K562 (cell line): ENCODE measurements around the gene LRRC15. TPM values are rescaled to one million over a fixed set of nuclear protein-coding genes. Genes with fewer than 3 reads are reported as not detected.

Source experiments
- ARID1B ChIP-seq: fragments of 450-650 bp; IDR thresholded peaks from 2 replicates; pipeline ENCODE4 v1.6.1; 2016; ENCODE audit warnings: antibody characterized with exemption, mild to moderate bottlenecking, inconsistent platforms
- BHLHE40 ChIP-seq: IDR thresholded peaks from 2 replicates; pipeline ENCODE4 v1.6.1; 2011; ENCODE audit warnings: low read length, improper control_type of control experiment
- CEBPG ChIP-seq, 3 experiments: fragments of 200-800 bp in 1 of 3; sonication (Bioruptor generic) in 1 of 3; sonication (generic) in 1 of 3; formaldehyde crosslinking in 1 of 3; IDR thresholded peaks in 2 of 3; conservative IDR thresholded peaks in 1 of 3; 2 replicates each; pipeline versions ENCODE4 v1.6.1 to v1.8.0; 2016 to 2022; ENCODE audit warnings: missing compliant biosample characterization in 2 of 3, missing genetic modification characterization in 2 of 3, mild to moderate bottlenecking in 1 of 3, missing genetic modification reagents in 1 of 3
- EP400 ChIP-seq: fragments of 450-650 bp; IDR thresholded peaks from 2 replicates; pipeline ENCODE4 v1.6.1; 2017; ENCODE audit warnings: antibody characterized with exemption, mild to moderate bottlenecking, moderate library complexity
- JUNB ChIP-seq: fragments of 450-650 bp; formaldehyde crosslinking; conservative IDR thresholded peaks from 2 replicates; pipeline ENCODE4 v1.4.0; 2020; ENCODE audit warnings: mild to moderate bottlenecking
- MYBL2 ChIP-seq, 2 experiments: fragments of 450-650 bp in 1 of 2; sonication (generic) in 1 of 2; formaldehyde crosslinking in 1 of 2; IDR thresholded peaks; 2 replicates each; pipeline versions ENCODE4 v1.6.1 to v1.8.1; 2017 to 2022; ENCODE audit warnings: borderline replicate concordance in 1 of 2, inconsistent platforms in 1 of 2, low read depth in 1 of 2, mild to moderate bottlenecking in 1 of 2, missing genetic modification reagents in 1 of 2, moderate library complexity in 1 of 2
- PYGO2 ChIP-seq: fragments of 450-650 bp; IDR thresholded peaks from 2 replicates; pipeline ENCODE4 v1.6.1; 2016; ENCODE audit warnings: mild to moderate bottlenecking, missing genetic modification characterization, moderate library complexity, missing compliant biosample characterization
- SMARCC2 ChIP-seq: fragments of 450-650 bp; IDR thresholded peaks from 2 replicates; pipeline ENCODE4 v1.6.1; 2017; ENCODE audit warnings: antibody characterized with exemption, moderate library complexity, mild to moderate bottlenecking, low read depth
- TFAP4 ChIP-seq: sonication (generic); formaldehyde crosslinking; IDR thresholded peaks from 2 replicates; pipeline ENCODE4 v1.8.0; 2022; ENCODE audit warnings: missing genetic modification reagents, mild to moderate bottlenecking, moderate library complexity, borderline replicate concordance
- ZNF561 ChIP-seq: fragments of 450-650 bp; formaldehyde crosslinking; conservative IDR thresholded peaks from 2 replicates; pipeline ENCODE4 v1.4.0; 2020; ENCODE audit warnings: mild to moderate bottlenecking, moderate library complexity
- polyA plus RNA-seq, 8 experiments: library from polyadenylated mRNA; depleted of rRNA in 4 of 8; stranded (reverse) in 5 of 8; unstranded in 3 of 8; fragments of >200 nt; fragmentation: Nextera tagmentation in 2 of 8; fragmentation: Illumina TruSeq in 1 of 8; extraction: Ambion mirVana in 2 of 8; extraction: Trizol in 1 of 8; gene quantifications; 2 replicates each; pipeline versions ENCODE4 v1.2.1 to v1.2.3, GENCODE V29; 2011 to 2014; ENCODE audit warnings: inconsistent platforms in 1 of 8, missing spikeins in 1 of 8
- total RNA-seq, 7 experiments: library from RNA; depleted of rRNA in 6 of 7; stranded (reverse); fragments of >200 nt in 6 of 7; fragmentation: Illumina TruSeq in 2 of 7; extraction: Trizol in 2 of 7; gene quantifications; 2 replicates each; pipeline versions ENCODE4 v1.2.1 to v1.2.3, GENCODE V29; 2011 to 2021; ENCODE audit warnings: low replicate concordance in 1 of 7
- TF ChIP-seq, protein P1 (sequence below), 2 experiments: fragments of 450-650 bp; IDR thresholded peaks; 2 replicates each; pipeline ENCODE4 v1.6.1; 2016; ENCODE audit warnings: mild to moderate bottlenecking in 2 of 2, borderline replicate concordance in 1 of 2, low read depth in 1 of 2, moderate library complexity in 1 of 2
- TF ChIP-seq, protein P2 (sequence below): fragments of 150-350 bp; conservative IDR thresholded peaks from 2 replicates; pipeline ENCODE4 v1.6.1; 2014; ENCODE audit warnings: low read length
- TF ChIP-seq, protein P3 (sequence below): fragments of 450-650 bp; IDR thresholded peaks from 2 replicates; pipeline ENCODE4 v1.6.1; 2018; ENCODE audit warnings: mild to moderate bottlenecking, low read depth; ENCODE audit not compliant: partially characterized antibody

The LRRC15 gene
- total and polyA plus RNA-seq, 9 of the 15 experiments (the other 6 are each of a cell fraction or from before 2014, with no cell fraction given) = not detected

DNA sequence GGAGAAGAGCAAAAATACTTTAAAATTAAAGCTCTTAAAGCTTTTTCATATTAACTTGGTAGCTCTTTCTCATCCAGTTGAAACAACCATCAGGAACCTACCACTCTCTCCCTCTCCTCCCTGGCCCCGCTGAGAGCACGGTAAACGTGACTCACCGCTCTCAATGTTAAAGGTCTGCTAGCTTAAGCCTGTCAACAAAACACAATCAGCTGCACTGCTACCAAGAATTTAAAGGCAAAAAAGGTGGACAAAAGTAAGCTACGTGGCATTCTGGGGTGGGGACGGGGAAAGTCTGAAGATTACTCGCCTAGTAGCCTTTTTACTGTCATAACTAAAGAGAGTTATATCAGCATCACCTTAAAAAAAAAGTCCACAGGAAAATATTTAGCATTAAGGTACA, 37.9 kb upstream of the LRRC15 start (continued):
- TF ChIP-seq, protein P1, sequence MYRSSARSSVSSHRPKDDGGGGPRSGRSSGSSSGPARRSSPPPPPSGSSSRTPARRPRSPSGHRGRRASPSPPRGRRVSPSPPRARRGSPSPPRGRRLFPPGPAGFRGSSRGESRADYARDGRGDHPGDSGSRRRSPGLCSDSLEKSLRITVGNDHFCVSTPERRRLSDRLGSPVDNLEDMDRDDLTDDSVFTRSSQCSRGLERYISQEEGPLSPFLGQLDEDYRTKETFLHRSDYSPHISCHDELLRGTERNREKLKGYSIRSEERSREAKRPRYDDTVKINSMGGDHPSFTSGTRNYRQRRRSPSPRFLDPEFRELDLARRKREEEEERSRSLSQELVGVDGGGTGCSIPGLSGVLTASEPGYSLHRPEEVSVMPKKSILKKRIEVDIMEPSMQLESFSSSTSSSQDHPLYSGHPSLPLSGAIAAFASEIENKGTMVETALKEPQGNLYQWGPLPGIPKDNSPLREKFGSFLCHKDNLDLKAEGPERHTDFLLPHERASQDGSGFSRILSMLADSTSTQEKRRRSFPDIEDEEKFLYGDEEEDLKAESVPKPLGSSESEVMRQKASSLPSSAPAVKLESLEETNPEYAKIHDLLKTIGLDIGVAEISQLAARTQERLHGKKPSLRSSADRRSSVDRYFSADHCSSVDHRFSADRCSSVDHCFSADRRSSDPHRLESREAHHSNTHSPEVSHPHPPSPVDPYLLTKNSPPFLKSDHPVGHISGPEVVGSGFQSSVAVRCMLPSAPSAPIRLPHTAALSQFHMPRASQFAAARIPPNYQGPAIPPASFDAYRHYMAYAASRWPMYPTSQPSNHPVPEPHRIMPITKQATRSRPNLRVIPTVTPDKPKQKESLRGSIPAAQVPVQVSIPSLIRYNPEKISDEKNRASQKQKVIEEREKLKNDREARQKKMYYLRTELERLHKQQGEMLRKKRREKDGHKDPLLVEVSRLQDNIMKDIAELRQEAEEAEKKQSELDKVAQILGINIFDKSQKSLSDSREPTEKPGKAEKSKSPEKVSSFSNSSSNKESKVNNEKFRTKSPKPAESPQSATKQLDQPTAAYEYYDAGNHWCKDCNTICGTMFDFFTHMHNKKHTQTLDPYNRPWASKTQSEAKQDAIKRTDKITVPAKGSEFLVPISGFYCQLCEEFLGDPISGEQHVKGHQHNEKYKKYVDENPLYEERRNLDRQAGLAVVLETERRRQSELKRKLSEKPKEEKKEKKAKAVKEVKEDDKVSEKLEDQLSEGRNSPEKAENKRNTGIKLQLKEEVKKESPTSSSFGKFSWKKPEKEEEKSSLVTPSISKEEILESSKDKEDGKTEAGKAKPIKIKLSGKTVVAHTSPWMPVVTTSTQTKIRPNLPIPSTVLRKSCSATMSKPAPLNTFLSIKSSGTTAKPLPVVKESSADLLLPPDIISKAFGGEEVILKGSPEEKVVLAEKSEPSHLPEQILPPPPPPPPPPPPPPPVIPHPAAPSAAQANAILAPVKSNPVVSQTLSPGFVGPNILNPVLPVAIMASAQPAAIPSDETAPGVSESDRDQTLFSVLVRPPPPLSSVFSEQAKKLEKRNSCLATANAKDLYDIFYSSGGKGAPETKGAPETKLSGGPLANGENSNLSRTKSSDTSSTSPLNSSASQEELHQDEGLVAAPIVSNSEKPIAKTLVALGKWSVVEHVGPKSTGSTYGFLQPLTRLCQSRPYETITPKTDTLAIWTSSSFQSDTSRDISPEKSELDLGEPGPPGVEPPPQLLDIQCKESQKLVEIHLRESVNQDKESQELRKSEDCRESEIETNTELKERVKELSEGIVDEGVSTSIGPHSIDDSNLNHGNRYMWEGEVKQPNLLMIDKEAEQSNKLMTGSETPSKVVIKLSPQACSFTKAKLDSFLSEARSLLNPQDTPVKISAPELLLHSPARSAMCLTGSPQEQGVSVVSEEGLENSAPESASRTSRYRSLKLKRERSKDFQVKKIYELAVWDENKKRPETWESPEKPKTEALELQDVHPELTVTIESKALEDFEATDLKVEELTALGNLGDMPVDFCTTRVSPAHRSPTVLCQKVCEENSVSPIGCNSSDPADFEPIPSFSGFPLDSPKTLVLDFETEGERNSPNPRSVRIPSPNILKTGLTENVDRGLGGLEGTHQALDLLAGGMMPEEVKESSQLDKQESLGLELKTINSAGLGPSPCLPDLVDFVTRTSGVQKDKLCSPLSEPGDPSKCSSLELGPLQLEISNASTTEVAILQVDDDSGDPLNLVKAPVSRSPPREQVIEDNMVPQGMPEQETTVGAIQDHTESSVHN (IDR thresholded peaks at IDR 0.05; ENCODE audit: borderline replicate concordance in 1 of 2, low read depth in 1 of 2) = 0 out of 4 replicates have a peak, but pooled peaks of 1 of the 2 experiments have one; percentile 30
- TF ChIP-seq BHLHE40 = peak; percentile 54; the same call in 1 of the 2 replicates
- TF ChIP-seq ZNF561 = no peak
- TF ChIP-seq ARID1B = peak; percentile 27; the same call in 1 of the 2 replicates
- TF ChIP-seq, protein P2, sequence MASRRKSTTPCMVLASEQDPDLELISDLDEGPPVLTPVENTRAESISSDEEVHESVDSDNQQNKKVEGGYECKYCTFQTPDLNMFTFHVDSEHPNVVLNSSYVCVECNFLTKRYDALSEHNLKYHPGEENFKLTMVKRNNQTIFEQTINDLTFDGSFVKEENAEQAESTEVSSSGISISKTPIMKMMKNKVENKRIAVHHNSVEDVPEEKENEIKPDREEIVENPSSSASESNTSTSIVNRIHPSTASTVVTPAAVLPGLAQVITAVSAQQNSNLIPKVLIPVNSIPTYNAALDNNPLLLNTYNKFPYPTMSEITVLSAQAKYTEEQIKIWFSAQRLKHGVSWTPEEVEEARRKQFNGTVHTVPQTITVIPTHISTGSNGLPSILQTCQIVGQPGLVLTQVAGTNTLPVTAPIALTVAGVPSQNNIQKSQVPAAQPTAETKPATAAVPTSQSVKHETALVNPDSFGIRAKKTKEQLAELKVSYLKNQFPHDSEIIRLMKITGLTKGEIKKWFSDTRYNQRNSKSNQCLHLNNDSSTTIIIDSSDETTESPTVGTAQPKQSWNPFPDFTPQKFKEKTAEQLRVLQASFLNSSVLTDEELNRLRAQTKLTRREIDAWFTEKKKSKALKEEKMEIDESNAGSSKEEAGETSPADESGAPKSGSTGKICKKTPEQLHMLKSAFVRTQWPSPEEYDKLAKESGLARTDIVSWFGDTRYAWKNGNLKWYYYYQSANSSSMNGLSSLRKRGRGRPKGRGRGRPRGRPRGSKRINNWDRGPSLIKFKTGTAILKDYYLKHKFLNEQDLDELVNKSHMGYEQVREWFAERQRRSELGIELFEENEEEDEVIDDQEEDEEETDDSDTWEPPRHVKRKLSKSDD = no peak
- TF ChIP-seq JUNB (CRISPR knock-in tag) = no peak
- peak; percentile 56 for TF ChIP-seq EP400
- no peak for TF ChIP-seq CEBPG (CRISPR knock-in tag; IDR thresholded peaks at IDR 0.05)
- 0 out of 4 replicates have a peak, but pooled peaks of 1 of the 2 experiments have one; percentile 42 for TF ChIP-seq CEBPG (tag; conservative IDR thresholded peaks at IDR 0.05 in 1 of 2, IDR thresholded peaks at IDR 0.05 in 1 of 2)
- TF ChIP-seq PYGO2 (tag) = no peak
- TF ChIP-seq, protein P3, sequence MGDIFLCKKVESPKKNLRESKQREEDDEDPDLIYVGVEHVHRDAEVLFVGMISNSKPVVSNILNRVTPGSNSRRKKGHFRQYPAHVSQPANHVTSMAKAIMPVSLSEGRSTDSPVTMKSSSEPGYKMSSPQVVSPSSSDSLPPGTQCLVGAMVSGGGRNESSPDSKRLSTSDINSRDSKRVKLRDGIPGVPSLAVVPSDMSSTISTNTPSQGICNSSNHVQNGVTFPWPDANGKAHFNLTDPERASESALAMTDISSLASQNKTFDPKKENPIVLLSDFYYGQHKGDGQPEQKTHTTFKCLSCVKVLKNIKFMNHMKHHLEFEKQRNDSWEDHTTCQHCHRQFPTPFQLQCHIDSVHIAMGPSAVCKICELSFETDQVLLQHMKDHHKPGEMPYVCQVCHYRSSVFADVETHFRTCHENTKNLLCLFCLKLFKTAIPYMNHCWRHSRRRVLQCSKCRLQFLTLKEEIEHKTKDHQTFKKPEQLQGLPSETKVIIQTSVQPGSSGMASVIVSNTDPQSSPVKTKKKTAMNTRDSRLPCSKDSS = no peak
- TF ChIP-seq TFAP4 (CRISPR knock-in tag) = peak; percentile 68
- no peak for TF ChIP-seq SMARCC2
- TF ChIP-seq MYBL2 (IDR thresholded peaks at IDR 0.05; ENCODE audit: low read depth) = no peak
- no peak for TF ChIP-seq MYBL2 (CRISPR knock-in tag; IDR thresholded peaks at IDR 0.05; ENCODE audit: borderline replicate concordance)
